GM20000 (cell line): ENCODE measurements around the gene SYCP2.
"Not testable (repeated sequence)": the region's sequence is repeated elsewhere in the genome, so short reads cannot be mapped to it uniquely, and the experiment has no call there.

Experiments
- DNase-seq: peaks from one replicate; pipeline ENCODE4 v3.0.0; 2012; ENCODE audit warnings: low spot score
- CTCF ChIP-seq: IDR thresholded peaks from 2 replicates; pipeline ENCODE4 v1.5.1; 2012; ENCODE audit warnings: mild to moderate bottlenecking, control low read depth; ENCODE audit errors: extremely low read depth, missing control alignments

The SYCP2 gene

DNA sequence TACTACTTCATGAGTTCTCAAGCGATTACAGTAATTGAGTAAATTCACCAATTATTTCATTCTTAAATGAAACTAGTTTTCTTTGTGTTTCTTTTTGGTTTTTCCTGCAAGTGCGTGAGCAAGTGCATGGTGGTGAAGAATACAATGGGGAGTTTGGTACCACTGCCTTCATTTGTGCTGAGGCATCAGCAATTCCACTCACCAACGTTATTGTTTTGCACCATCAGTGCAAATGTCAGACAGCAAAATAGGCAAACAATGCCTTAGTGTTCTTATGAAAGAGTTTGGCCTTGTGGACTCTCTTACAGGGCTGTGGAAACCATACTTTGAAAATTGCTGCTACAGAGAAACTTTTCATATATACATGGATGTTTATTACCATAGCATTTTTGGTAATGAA lies 33.0 kb upstream of the SYCP2 start:
- no peak for TF ChIP-seq CTCF
- DNase-seq, result no peak

DNA sequence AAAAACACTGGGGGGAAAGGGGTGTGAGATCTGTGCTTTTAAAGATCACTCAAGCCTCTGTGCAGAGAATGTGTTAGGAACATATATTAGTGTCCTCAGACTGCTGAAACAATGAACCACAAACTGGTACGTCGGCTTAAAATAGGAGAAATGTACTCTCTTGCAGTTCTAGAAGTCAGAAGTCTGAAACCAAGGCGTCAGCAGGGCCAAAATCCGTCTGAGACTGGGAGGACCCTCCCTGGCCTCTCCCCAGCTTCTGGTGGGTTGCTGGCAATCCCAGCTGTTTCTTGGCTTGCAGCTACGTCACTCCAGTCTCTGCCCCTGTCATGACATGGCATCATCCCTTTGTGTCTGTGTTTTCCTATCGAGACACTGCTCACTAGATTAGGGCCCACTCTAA lies 28.7 kb upstream of the SYCP2 start:
- DNase-seq, result no peak
- TF ChIP-seq CTCF, result no peak

- no peak for DNase-seq
- TF ChIP-seq CTCF, result no peak
These were observed 28.0 kb upstream of the SYCP2 start for GRCh38 chr20:59961423-59961822.

DNA sequence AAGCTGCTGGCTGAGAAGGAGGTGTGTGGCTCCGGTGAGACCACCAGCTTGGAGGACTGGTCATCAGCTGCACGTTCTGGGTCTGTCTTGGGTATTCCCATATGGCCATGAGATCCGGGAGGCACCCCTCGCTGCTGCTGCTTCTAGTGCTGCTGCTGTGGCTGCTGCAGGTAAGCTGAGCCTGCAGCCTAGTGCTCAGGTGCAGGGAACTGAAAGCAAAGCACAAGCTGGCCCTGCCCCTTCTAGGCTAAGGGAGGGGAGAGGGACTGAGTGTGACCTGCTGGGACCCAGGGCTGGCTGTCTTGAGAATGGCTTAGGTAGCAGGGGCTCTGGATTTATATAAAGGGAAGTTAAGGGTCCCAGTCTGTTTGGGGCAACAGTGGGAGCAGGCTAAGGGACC lies 25.2 kb upstream of the SYCP2 start:
- no peak for TF ChIP-seq CTCF
- DNase-seq, result no peak

GRCh38 chr20:59958123-59958522 lies 24.7 kb upstream of the SYCP2 start, which contains the start of gene CDH26:
Gene CDH26 (plus strand): TSS chr20:59958423. CDS start chr20:59958727, 304 bp downstream.
- DNase-seq, result no peak

DNA sequence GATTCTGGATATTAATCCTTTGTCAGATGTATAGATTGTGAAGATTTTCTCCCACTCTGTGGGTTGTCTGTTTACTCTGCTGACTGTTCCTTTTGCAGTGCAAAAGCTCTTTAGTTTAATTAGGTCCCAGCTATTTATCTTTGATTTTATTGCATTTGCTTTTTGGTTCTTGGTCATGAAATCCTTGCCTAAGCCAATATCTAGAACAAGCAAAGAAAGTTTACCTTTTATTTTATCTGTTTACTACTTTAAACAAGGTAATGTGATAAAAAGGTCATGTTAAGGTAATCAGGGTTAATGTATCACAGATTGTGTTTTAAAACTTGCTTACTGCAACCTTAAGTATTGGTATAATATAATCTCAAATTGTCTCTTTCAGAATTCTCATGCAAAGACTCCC lies 24.1 kb upstream of the SYCP2 start:
- not testable (repeated sequence) for DNase-seq

More at GRCh38 chr20:59958123-59958522, 24.7 kb upstream of the SYCP2 start, which contains the start of gene CDH26:
- TF ChIP-seq CTCF, result no peak

GRCh38 chr20:59955131-59955796 lies 21.8 kb upstream of the SYCP2 start:
- DNase-seq, result no peak
- TF ChIP-seq CTCF, result no peak

- DNase-seq, result no peak
- no peak for TF ChIP-seq CTCF
These were observed 21.3 kb upstream of the SYCP2 start for GRCh38 chr20:59954718-59955117.
